ENCODE results near the gene LRR1. TPM values are rescaled to one million over a fixed set of nuclear protein-coding genes. Genes with fewer than 3 reads are reported as not detected.

LRR1 gene
- 10 to 100 TPM; 64.4 to 71.3 TPM for total RNA-seq

GRCh38 chr14:49598485-49599300 lies at the start of gene LRR1:
TSS of gene LRR1 (plus strand) at chr14:49598940. CDS start at chr14:49599021, 81 bp downstream.
- CTCF ChIA-PET, result interaction anchor here (0.8 to 6.6 kb wide), 9 partner anchors 12 to 263 kb away, joined by 3 to 78 read pairs (median 4); partner anchors contain the start of genes DNAAF2, MGAT2, RPL36AL and RPS29

GRCh38 chr14:49549446-49549845 lies 49.3 kb upstream of the LRR1 start:
- CTCF ChIA-PET, result no interaction called here
- Mint-ChIP-seq H3K36me3 (no peaks in the 10 kb centered on the region), H3K4me3 (no peak overlapping the region), H3K4me1 (no peaks in the 10 kb centered on the region), H3K27ac (no peak overlapping the region), H3K9me3 (ENCODE audit: low read depth) (no peaks in the 10 kb centered on the region), H3K27me3 (peaks cover 3% of the 10 kb centered on the region)
- ATAC-seq (no peak), DNase-seq (no peak)

More at GRCh38 chr14:49598485-49599300, at the start of gene LRR1:
- no peaks in the 10 kb centered on the region for H3K27me3 Mint-ChIP-seq
- peak within 1 kb of the TSS; percentile 99 for H3K4me3 Mint-ChIP-seq
- peak; percentile 90 for DNase-seq
- peak within 1 kb of the TSS; percentile 99 for H3K27ac Mint-ChIP-seq
- ATAC-seq, result peak; percentile 88
- H3K4me1 Mint-ChIP-seq, result peaks cover 30% of the 10 kb centered on the region
- peaks cover 21% of the 10 kb centered on the region for H3K36me3 Mint-ChIP-seq
- H3K9me3 Mint-ChIP-seq (ENCODE audit: low read depth), result no peaks in the 10 kb centered on the region

GRCh38 chr14:49549881-49550280 lies 48.9 kb upstream of the LRR1 start:
- ATAC-seq, result no peak
- Mint-ChIP-seq H3K27me3 (peaks cover 3% of the 10 kb centered on the region), H3K36me3 (no peaks in the 10 kb centered on the region), H3K4me1 (no peaks in the 10 kb centered on the region), H3K27ac (no peak overlapping the region), H3K4me3 (no peak overlapping the region), H3K9me3 (ENCODE audit: low read depth) (no peaks in the 10 kb centered on the region)
- DNase-seq, result no peak
- CTCF ChIA-PET, result interaction anchor here (1.1 kb wide), 1 partner anchor 89 kb away, joined by 4 read pairs; no protein-coding TSS in a partner anchor

GRCh38 chr14:49550286-49551184 lies 48.2 kb upstream of the LRR1 start:
- CTCF ChIA-PET, result interaction anchor here (1.1 to 1.5 kb wide), 2 partner anchors 23 to 89 kb away, joined by 3 to 4 read pairs; no protein-coding TSS in a partner anchor

GRCh38 chr14:49551569-49551968 lies 47.2 kb upstream of the LRR1 start:
- CTCF ChIA-PET, result interaction anchor here (1.5 kb wide), 1 partner anchor 24 kb away, joined by 3 read pairs; no protein-coding TSS in a partner anchor
- H3K27me3 Mint-ChIP-seq, result peaks cover 3% of the 10 kb centered on the region
- ATAC-seq, result no peak
- DNase-seq, result no peak
- H3K27ac Mint-ChIP-seq, result no peak overlapping the region
- H3K9me3 Mint-ChIP-seq (ENCODE audit: low read depth), result no peaks in the 10 kb centered on the region
- H3K4me3 Mint-ChIP-seq, result no peak overlapping the region
- no peaks in the 10 kb centered on the region for H3K36me3 Mint-ChIP-seq
- no peaks in the 10 kb centered on the region for H3K4me1 Mint-ChIP-seq

More at GRCh38 chr14:49550286-49551184, 48.2 kb upstream of the LRR1 start:
- H3K27me3 Mint-ChIP-seq, result peaks cover 3% of the 10 kb centered on the region
- H3K4me3 Mint-ChIP-seq, result no peak overlapping the region
- H3K36me3 Mint-ChIP-seq, result no peaks in the 10 kb centered on the region
- ATAC-seq, result no peak
- DNase-seq, result no peak
- no peaks in the 10 kb centered on the region for H3K4me1 Mint-ChIP-seq
- H3K27ac Mint-ChIP-seq, result no peak overlapping the region
- no peaks in the 10 kb centered on the region for H3K9me3 Mint-ChIP-seq (ENCODE audit: low read depth)

GRCh38 chr14:49553106-49553505 lies 45.6 kb upstream of the LRR1 start:
- no peaks in the 10 kb centered on the region for H3K9me3 Mint-ChIP-seq (ENCODE audit: low read depth)
- peaks cover 3% of the 10 kb centered on the region for H3K27me3 Mint-ChIP-seq
- ATAC-seq (no peak), DNase-seq (no peak)
- no peaks in the 10 kb centered on the region for H3K4me1 Mint-ChIP-seq
- CTCF ChIA-PET, result interaction anchor here (1.2 kb wide), 1 partner anchor 11 kb away, joined by 5 read pairs; no protein-coding TSS in a partner anchor
- H3K27ac Mint-ChIP-seq, result no peak overlapping the region
- H3K4me3 Mint-ChIP-seq, result no peak overlapping the region
- no peaks in the 10 kb centered on the region for H3K36me3 Mint-ChIP-seq

- Mint-ChIP-seq H3K36me3 (no peaks in the 10 kb centered on the region), H3K27ac (no peak overlapping the region), H3K4me3 (no peak overlapping the region), H3K27me3 (peaks cover 3% of the 10 kb centered on the region), H3K9me3 (ENCODE audit: low read depth) (no peaks in the 10 kb centered on the region), H3K4me1 (no peaks in the 10 kb centered on the region)
- ATAC-seq, result no peak
- CTCF ChIA-PET, result interaction anchor here (1.2 kb wide), 1 partner anchor 10 kb away, joined by 5 read pairs; no protein-coding TSS in a partner anchor
- no peak for DNase-seq
Observed at GRCh38 chr14:49553892-49554291, 44.8 kb upstream of the LRR1 start.

- DNase-seq (no peak), ATAC-seq (no peak)
- no peaks in the 10 kb centered on the region for H3K36me3 Mint-ChIP-seq
- no peak overlapping the region for H3K27ac Mint-ChIP-seq
- CTCF ChIA-PET, result no interaction called here
- H3K27me3 Mint-ChIP-seq, result peaks cover 9% of the 10 kb centered on the region
- no peak overlapping the region for H3K4me3 Mint-ChIP-seq
- no peaks in the 10 kb centered on the region for H3K4me1 Mint-ChIP-seq
- no peaks in the 10 kb centered on the region for H3K9me3 Mint-ChIP-seq (ENCODE audit: low read depth)
Observed at GRCh38 chr14:49559979-49560768, 38.6 kb upstream of the LRR1 start.

- CTCF ChIA-PET, result no interaction called here
Observed at GRCh38 chr14:49566714-49567113, 32.0 kb upstream of the LRR1 start.

GRCh38 chr14:49569281-49569680 lies 29.5 kb upstream of the LRR1 start:
- CTCF ChIA-PET, result no interaction called here
- no peak overlapping the region for H3K27ac Mint-ChIP-seq
- H3K27me3 Mint-ChIP-seq, result no peaks in the 10 kb centered on the region

More at GRCh38 chr14:49566714-49567113, 32.0 kb upstream of the LRR1 start:
- H3K4me1 Mint-ChIP-seq, result no peaks in the 10 kb centered on the region
- no peak overlapping the region for H3K27ac Mint-ChIP-seq
- H3K27me3 Mint-ChIP-seq, result peaks cover under 1% of the 10 kb centered on the region
- H3K4me3 Mint-ChIP-seq, result no peak overlapping the region
- no peaks in the 10 kb centered on the region for H3K9me3 Mint-ChIP-seq (ENCODE audit: low read depth)
- ATAC-seq (no peak), DNase-seq (no peak)
- peaks cover 8% of the 10 kb centered on the region for H3K36me3 Mint-ChIP-seq

GRCh38 chr14:49574038-49574437 lies 24.7 kb upstream of the LRR1 start:
- Mint-ChIP-seq H3K27ac (no peak overlapping the region), H3K27me3 (no peaks in the 10 kb centered on the region), H3K4me3 (no peak overlapping the region), H3K9me3 (ENCODE audit: low read depth) (no peaks in the 10 kb centered on the region), H3K36me3 (peaks cover 57% of the 10 kb centered on the region), H3K4me1 (peaks cover 7% of the 10 kb centered on the region)
- DNase-seq (no peak), ATAC-seq (no peak)
- CTCF ChIA-PET, result interaction anchor here (0.6 kb wide), 1 partner anchor 216 kb away, joined by 3 read pairs; no protein-coding TSS in a partner anchor

More at GRCh38 chr14:49569281-49569680, 29.5 kb upstream of the LRR1 start:
- Mint-ChIP-seq H3K9me3 (ENCODE audit: low read depth) (no peaks in the 10 kb centered on the region), H3K4me3 (no peak overlapping the region), H3K36me3 (peaks cover 25% of the 10 kb centered on the region), H3K4me1 (no peaks in the 10 kb centered on the region)
- DNase-seq, result no peak
- no peak for ATAC-seq

GRCh38 chr14:49578141-49578540 lies 20.6 kb upstream of the LRR1 start:
- H3K36me3 Mint-ChIP-seq, result peaks cover 67% of the 10 kb centered on the region
- CTCF ChIA-PET, result no interaction called here
- peaks cover 34% of the 10 kb centered on the region for H3K4me1 Mint-ChIP-seq
- ATAC-seq, result no peak
- H3K27me3 Mint-ChIP-seq, result no peaks in the 10 kb centered on the region
- no peak overlapping the region for H3K27ac Mint-ChIP-seq
- H3K4me3 Mint-ChIP-seq, result no peak overlapping the region
- no peak for DNase-seq
- no peaks in the 10 kb centered on the region for H3K9me3 Mint-ChIP-seq (ENCODE audit: low read depth)
